K562 (cell line): ENCODE data around the gene UBL5. TPM values are rescaled to one million over a fixed set of nuclear protein-coding genes. Genes with fewer than 3 reads are reported as not detected.

Experiments used
- ADNP ChIP-seq: fragments of 200-800 bp; sonication (Bioruptor generic); IDR thresholded peaks from 2 replicates; pipeline ENCODE4 v1.6.1; 2016; ENCODE audit warnings: missing genetic modification characterization, missing compliant biosample characterization
- CEBPB ChIP-seq: fragments of 450-650 bp; IDR thresholded peaks from 2 replicates; pipeline ENCODE4 v1.6.1; 2016; ENCODE audit warnings: missing genetic modification characterization, missing compliant biosample characterization
- E2F3 ChIP-seq: fragments of 250-450 bp; sonication (Bioruptor Pico); IDR thresholded peaks from 2 replicates; pipeline ENCODE4 v1.4.0; 2020; ENCODE audit warnings: mild to moderate bottlenecking
- ESRRA ChIP-seq: fragments of 450-650 bp; IDR thresholded peaks from 2 replicates; pipeline ENCODE4 v1.6.1; 2014; ENCODE audit warnings: low read depth, mild to moderate bottlenecking, moderate library complexity, borderline replicate concordance
- FUS ChIP-seq: fragments of 200-400 bp; formaldehyde crosslinking; optimal IDR thresholded peaks from 2 replicates; pipeline ENCODE3; 2017; ENCODE audit warnings: low read depth, low read length
- KAT8 ChIP-seq: fragments of 450-650 bp; IDR thresholded peaks from 2 replicates; pipeline ENCODE4 v1.6.1; 2016; ENCODE audit warnings: low read depth, mild to moderate bottlenecking
- MAFF ChIP-seq: IDR thresholded peaks from 2 replicates; pipeline ENCODE4 v1.6.1; 2012; ENCODE audit warnings: low read length, improper control_type of control experiment
- SRSF3 ChIP-seq: fragments of 200-400 bp; formaldehyde crosslinking; IDR thresholded peaks from 2 replicates; pipeline ENCODE4 v1.6.1; 2016; ENCODE audit warnings: mild to moderate bottlenecking, low read length, moderate library complexity; ENCODE audit not compliant: insufficient read depth
- ZBTB1 ChIP-seq: sonication (generic); formaldehyde crosslinking; IDR thresholded peaks from 2 replicates; pipeline ENCODE4 v1.8.1; 2023; ENCODE audit warnings: missing genetic modification reagents, low read depth, mild to moderate bottlenecking, borderline replicate concordance
- ZNF121 ChIP-seq: sonication (generic); formaldehyde crosslinking; conservative IDR thresholded peaks from 2 replicates; pipeline ENCODE4 v1.8.0; 2022; ENCODE audit warnings: missing genetic modification reagents
- ZNF140 ChIP-seq: fragments of 250-450 bp; sonication (Bioruptor Pico); IDR thresholded peaks from 2 replicates; pipeline ENCODE4 v1.8.0; 2021; ENCODE audit warnings: moderate library complexity, mild to moderate bottlenecking, inconsistent platforms
- ZNF77 ChIP-seq: fragments of 250-450 bp; sonication (Bioruptor Pico); IDR thresholded peaks from 2 replicates; pipeline ENCODE4 v1.5.0; 2020
- polyA plus RNA-seq, 8 experiments: library from polyadenylated mRNA; depleted of rRNA in 4 of 8; stranded (reverse) in 5 of 8; unstranded in 3 of 8; fragments of >200 nt; fragmentation: Nextera tagmentation in 2 of 8; fragmentation: Illumina TruSeq in 1 of 8; extraction: Ambion mirVana in 2 of 8; extraction: Trizol in 1 of 8; gene quantifications; 2 replicates each; pipeline versions ENCODE4 v1.2.1 to v1.2.3, GENCODE V29; 2011 to 2014; ENCODE audit warnings: inconsistent platforms in 1 of 8, missing spikeins in 1 of 8
- total RNA-seq, 7 experiments: library from RNA; depleted of rRNA in 6 of 7; stranded (reverse); fragments of >200 nt in 6 of 7; fragmentation: Illumina TruSeq in 2 of 7; extraction: Trizol in 2 of 7; gene quantifications; 2 replicates each; pipeline versions ENCODE4 v1.2.1 to v1.2.3, GENCODE V29; 2011 to 2021; ENCODE audit warnings: low replicate concordance in 1 of 7
- TF ChIP-seq, protein P1 (sequence below), 2 experiments: IDR thresholded peaks; 2 replicates each; pipeline ENCODE4 v1.6.1; 2012; ENCODE audit warnings: improper control_type of control experiment in 2 of 2, low read depth in 2 of 2, low read length in 2 of 2, borderline replicate concordance in 1 of 2
- TF ChIP-seq, protein P2 (sequence below): fragments of 450-650 bp; IDR thresholded peaks from 2 replicates; pipeline ENCODE4 v1.6.1; 2016; ENCODE audit warnings: mild to moderate bottlenecking
- TF ChIP-seq, protein P3 (sequence below): conservative IDR thresholded peaks from 2 replicates; pipeline ENCODE4 v1.6.1; 2011; ENCODE audit warnings: low read depth, mild to moderate bottlenecking, low read length; ENCODE audit not compliant: control insufficient read depth
- TF ChIP-seq, protein P4 (sequence below): fragments of 450-650 bp; IDR thresholded peaks from 2 replicates; pipeline ENCODE4 v1.6.1; 2017; ENCODE audit warnings: antibody characterized with exemption, mild to moderate bottlenecking

UBL5 gene
- total and polyA plus RNA-seq, 9 of the 15 experiments (the other 6 are each of a cell fraction or from before 2014, with no cell fraction given) = 410 to 1,266 (median 613) TPM

DNA sequence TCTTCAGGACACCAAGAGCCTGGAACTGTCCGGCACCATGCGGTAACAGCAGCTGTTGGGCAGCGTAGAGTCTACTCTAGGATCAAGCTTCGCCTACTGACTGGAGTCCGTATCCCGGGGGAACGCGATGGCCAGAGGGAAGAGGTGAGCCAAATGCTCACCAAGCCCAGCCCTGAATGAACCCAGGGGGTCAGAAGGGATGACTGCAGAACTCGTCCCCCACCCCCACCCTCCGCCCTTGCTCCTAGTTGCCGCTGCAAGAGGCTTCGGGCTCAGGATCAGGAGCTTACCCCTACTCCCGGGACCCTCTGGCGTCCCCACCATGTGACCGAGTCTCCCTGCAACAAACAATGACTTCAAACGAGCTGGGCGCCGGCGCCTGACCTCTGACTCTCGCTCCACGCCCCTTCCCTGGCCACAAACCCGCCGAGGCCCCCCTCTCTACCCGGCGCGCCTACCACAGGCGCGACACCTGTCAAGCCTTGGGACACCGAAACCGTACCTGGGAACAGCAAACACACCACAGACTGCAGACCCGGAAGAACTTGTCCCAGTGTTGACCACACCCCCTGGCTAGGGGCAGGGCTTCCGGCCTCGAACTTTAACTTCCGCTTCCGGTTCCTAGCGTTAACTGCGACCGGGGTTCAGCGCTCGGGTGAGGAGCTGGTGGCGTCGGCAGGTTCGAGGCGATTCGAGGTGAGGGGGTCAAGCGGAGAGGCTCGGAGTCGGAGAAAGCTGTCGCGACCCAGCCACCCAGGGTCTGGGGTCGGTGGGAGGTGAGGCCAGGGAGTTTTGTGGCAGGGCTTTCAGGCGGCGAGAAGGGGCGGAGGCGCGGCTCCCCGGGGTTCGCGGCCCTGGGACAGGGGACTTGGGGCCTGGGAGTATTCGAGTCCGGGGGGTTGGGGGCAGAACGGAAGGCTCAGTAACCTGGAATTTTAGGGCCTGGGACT, at the start of gene UBL5 (continued):
- TF ChIP-seq, protein P1, sequence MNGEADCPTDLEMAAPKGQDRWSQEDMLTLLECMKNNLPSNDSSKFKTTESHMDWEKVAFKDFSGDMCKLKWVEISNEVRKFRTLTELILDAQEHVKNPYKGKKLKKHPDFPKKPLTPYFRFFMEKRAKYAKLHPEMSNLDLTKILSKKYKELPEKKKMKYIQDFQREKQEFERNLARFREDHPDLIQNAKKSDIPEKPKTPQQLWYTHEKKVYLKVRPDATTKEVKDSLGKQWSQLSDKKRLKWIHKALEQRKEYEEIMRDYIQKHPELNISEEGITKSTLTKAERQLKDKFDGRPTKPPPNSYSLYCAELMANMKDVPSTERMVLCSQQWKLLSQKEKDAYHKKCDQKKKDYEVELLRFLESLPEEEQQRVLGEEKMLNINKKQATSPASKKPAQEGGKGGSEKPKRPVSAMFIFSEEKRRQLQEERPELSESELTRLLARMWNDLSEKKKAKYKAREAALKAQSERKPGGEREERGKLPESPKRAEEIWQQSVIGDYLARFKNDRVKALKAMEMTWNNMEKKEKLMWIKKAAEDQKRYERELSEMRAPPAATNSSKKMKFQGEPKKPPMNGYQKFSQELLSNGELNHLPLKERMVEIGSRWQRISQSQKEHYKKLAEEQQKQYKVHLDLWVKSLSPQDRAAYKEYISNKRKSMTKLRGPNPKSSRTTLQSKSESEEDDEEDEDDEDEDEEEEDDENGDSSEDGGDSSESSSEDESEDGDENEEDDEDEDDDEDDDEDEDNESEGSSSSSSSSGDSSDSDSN (IDR thresholded peaks at IDR 0.05; ENCODE audit: borderline replicate concordance in 1 of 2, low read depth in 2 of 2, low read length in 2 of 2) = peak in 1 of 2 experiments; percentile 42; a peak in 1 of 4 replicates
- TF ChIP-seq ESRRA (peak; percentile 52; the same call in 1 of the 2 replicates), ZNF77 (CRISPR knock-in tag) (no peak), SRSF3 (no peak), ZNF140 (CRISPR knock-in tag) (no peak), ZNF121 (CRISPR knock-in tag) (no peak), KAT8 (no peak), CEBPB (no peak), E2F3 (0 out of 2 replicates have a peak, but pooled peaks have one; percentile 3), ZBTB1 (no peak), MAFF (no peak), ADNP (tag) (no peak), FUS (no peak)
- TF ChIP-seq, protein P2, sequence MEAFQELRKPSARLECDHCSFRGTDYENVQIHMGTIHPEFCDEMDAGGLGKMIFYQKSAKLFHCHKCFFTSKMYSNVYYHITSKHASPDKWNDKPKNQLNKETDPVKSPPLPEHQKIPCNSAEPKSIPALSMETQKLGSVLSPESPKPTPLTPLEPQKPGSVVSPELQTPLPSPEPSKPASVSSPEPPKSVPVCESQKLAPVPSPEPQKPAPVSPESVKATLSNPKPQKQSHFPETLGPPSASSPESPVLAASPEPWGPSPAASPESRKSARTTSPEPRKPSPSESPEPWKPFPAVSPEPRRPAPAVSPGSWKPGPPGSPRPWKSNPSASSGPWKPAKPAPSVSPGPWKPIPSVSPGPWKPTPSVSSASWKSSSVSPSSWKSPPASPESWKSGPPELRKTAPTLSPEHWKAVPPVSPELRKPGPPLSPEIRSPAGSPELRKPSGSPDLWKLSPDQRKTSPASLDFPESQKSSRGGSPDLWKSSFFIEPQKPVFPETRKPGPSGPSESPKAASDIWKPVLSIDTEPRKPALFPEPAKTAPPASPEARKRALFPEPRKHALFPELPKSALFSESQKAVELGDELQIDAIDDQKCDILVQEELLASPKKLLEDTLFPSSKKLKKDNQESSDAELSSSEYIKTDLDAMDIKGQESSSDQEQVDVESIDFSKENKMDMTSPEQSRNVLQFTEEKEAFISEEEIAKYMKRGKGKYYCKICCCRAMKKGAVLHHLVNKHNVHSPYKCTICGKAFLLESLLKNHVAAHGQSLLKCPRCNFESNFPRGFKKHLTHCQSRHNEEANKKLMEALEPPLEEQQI = no peak
- TF ChIP-seq, protein P3, sequence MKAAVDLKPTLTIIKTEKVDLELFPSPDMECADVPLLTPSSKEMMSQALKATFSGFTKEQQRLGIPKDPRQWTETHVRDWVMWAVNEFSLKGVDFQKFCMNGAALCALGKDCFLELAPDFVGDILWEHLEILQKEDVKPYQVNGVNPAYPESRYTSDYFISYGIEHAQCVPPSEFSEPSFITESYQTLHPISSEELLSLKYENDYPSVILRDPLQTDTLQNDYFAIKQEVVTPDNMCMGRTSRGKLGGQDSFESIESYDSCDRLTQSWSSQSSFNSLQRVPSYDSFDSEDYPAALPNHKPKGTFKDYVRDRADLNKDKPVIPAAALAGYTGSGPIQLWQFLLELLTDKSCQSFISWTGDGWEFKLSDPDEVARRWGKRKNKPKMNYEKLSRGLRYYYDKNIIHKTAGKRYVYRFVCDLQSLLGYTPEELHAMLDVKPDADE = peak; percentile 40; the same call in 1 of the 2 replicates
- TF ChIP-seq, protein P4, sequence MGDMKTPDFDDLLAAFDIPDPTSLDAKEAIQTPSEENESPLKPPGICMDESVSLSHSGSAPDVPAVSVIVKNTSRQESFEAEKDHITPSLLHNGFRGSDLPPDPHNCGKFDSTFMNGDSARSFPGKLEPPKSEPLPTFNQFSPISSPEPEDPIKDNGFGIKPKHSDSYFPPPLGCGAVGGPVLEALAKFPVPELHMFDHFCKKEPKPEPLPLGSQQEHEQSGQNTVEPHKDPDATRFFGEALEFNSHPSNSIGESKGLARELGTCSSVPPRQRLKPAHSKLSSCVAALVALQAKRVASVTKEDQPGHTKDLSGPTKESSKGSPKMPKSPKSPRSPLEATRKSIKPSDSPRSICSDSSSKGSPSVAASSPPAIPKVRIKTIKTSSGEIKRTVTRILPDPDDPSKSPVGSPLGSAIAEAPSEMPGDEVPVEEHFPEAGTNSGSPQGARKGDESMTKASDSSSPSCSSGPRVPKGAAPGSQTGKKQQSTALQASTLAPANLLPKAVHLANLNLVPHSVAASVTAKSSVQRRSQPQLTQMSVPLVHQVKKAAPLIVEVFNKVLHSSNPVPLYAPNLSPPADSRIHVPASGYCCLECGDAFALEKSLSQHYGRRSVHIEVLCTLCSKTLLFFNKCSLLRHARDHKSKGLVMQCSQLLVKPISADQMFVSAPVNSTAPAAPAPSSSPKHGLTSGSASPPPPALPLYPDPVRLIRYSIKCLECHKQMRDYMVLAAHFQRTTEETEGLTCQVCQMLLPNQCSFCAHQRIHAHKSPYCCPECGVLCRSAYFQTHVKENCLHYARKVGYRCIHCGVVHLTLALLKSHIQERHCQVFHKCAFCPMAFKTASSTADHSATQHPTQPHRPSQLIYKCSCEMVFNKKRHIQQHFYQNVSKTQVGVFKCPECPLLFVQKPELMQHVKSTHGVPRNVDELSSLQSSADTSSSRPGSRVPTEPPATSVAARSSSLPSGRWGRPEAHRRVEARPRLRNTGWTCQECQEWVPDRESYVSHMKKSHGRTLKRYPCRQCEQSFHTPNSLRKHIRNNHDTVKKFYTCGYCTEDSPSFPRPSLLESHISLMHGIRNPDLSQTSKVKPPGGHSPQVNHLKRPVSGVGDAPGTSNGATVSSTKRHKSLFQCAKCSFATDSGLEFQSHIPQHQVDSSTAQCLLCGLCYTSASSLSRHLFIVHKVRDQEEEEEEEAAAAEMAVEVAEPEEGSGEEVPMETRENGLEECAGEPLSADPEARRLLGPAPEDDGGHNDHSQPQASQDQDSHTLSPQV = no peak
